ENCODE results near the gene POLA1.

GRCh38 chrX:25020905-25021449 lies 327.3 kb downstream of the POLA1 start:
- no peak for TF ChIP-seq EGR1 (IDR thresholded peaks at IDR 0.05)
- TF ChIP-seq TEAD4 (IDR thresholded peaks at IDR 0.05), result no peak
- no peak for TF ChIP-seq REST (IDR thresholded peaks at IDR 0.05; ENCODE audit: low read depth)

Data from Ishikawa (cell line).